Mammary epithelial cell (primary cell): ENCODE results near the gene TMEM26.

Experiments used
- EZH2 ChIP-seq: IDR thresholded peaks from 2 replicates; pipeline ENCODE4 v1.6.1; 2012; ENCODE audit warnings: low read length, inconsistent platforms, borderline replicate concordance
- TF ChIP-seq, protein P1 (sequence below), 2 donors: IDR thresholded peaks in 1 of 2; conservative IDR thresholded peaks in 1 of 2; 2 replicates each; pipeline ENCODE4 v1.5.1; 2011 to 2012; ENCODE audit warnings: inconsistent platforms in 2 of 2, low read length in 2 of 2, mild to moderate bottlenecking in 2 of 2, control low read depth in 1 of 2, low read depth in 1 of 2; ENCODE audit not compliant: insufficient read depth in 1 of 2; ENCODE audit errors: extremely low read depth in 1 of 2

DNA sequence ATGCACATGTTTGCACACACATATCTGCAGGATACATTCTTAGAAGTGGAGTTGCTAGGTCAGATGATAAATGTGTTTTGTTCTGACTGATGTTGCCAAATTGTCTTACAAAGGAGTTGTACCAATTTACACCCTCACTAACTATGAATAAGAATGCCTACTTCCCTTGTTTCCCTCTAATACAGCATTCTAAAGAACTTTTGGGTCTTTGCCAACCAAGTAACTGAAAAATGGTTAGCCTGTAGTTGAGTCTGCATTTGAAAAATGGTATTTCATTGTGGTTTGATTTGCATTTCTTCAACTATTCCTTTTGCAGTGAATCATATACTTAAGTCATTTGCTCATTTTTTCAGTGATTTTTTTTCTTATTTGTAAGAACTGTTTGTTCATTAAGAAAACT is 48.4 kb downstream of the TMEM26 start:
- TF ChIP-seq, protein P1, sequence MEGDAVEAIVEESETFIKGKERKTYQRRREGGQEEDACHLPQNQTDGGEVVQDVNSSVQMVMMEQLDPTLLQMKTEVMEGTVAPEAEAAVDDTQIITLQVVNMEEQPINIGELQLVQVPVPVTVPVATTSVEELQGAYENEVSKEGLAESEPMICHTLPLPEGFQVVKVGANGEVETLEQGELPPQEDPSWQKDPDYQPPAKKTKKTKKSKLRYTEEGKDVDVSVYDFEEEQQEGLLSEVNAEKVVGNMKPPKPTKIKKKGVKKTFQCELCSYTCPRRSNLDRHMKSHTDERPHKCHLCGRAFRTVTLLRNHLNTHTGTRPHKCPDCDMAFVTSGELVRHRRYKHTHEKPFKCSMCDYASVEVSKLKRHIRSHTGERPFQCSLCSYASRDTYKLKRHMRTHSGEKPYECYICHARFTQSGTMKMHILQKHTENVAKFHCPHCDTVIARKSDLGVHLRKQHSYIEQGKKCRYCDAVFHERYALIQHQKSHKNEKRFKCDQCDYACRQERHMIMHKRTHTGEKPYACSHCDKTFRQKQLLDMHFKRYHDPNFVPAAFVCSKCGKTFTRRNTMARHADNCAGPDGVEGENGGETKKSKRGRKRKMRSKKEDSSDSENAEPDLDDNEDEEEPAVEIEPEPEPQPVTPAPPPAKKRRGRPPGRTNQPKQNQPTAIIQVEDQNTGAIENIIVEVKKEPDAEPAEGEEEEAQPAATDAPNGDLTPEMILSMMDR (conservative IDR thresholded peaks at IDR 0.05 in 1 of 2, IDR thresholded peaks at IDR 0.05 in 1 of 2; ENCODE audit: extremely low read depth in 1 of 2, insufficient read depth in 1 of 2, low read depth in 1 of 2, low read length in 2 of 2): no peak
- no peak for TF ChIP-seq EZH2
